ENCODE measurements around the gene ZNF334. TPM values are rescaled to one million over a fixed set of nuclear protein-coding genes. Genes with fewer than 3 reads are reported as not detected.

ZNF334 gene
- 5.4 TPM for total RNA-seq

GRCh38 chr20:46512943-46513844 is at the start of gene ZNF334:
ZNF334 (minus strand) TSS chr20:46513559; CDS start chr20:46512102, 1,457 bp downstream.
- Histone ChIP-seq H3K4me1 (peaks cover 9% of the 10 kb centered on the region), H3K27me3 (no peaks in the 10 kb centered on the region), H3K9me3 (no peaks in the 10 kb centered on the region), H3K36me3 (no peaks in the 10 kb centered on the region), H3K4me3 (peak within 1 kb of the TSS; percentile 69 to 71), H3K27ac (peak within 1 kb of the TSS; percentile 51)
- TF ChIP-seq POLR2A (IDR thresholded peaks at IDR 0.05) (no peak), POLR2AphosphoS5 (IDR thresholded peaks at IDR 0.05; ENCODE audit: insufficient read depth in 1 of 2, low read depth in 1 of 2) (peak; percentile 18 to 62)
- intact Hi-C loops (cut with DNase I), result no loop called here
- no peak for DNase-seq (ENCODE audit: extremely low spot score in 2 of 2)

GRCh38 chr20:46562373-46563169 is 49.2 kb upstream of the ZNF334 start:
- no peaks in the 10 kb centered on the region for H3K36me3 ChIP-seq
- TF ChIP-seq CTCF (IDR thresholded peaks at IDR 0.05) (peak; percentile 70 to 78 (median 71)), POLR2A (IDR thresholded peaks at IDR 0.05) (no peak)
- H3K27me3 ChIP-seq, result no peaks in the 10 kb centered on the region
- peaks cover 6% of the 10 kb centered on the region for H3K4me1 ChIP-seq
- H3K4me3 ChIP-seq, result peak overlapping the region; percentile 28 to 47
- no peak for DNase-seq (ENCODE audit: extremely low spot score in 2 of 2)
- intact Hi-C loops (cut with DNase I), result loop anchor here (10.0 kb wide), 1 partner anchor 122 kb away; the partner anchor contains the start of gene TP53RK
- H3K27ac ChIP-seq, result peak overlapping the region; percentile 40
- H3K9me3 ChIP-seq, result no peaks in the 10 kb centered on the region

GRCh38 chr20:46562009-46562372 is 48.6 kb upstream of the ZNF334 start:
- intact Hi-C loops (cut with DNase I), result loop anchor here (10.0 kb wide), 1 partner anchor 123 kb away; the partner anchor contains the start of gene TP53RK
- Histone ChIP-seq H3K4me1 (peaks cover 6% of the 10 kb centered on the region), H3K4me3 (peak overlapping the region; percentile 28 to 47), H3K9me3 (no peaks in the 10 kb centered on the region), H3K36me3 (no peaks in the 10 kb centered on the region), H3K27ac (peak overlapping the region; percentile 40), H3K27me3 (no peaks in the 10 kb centered on the region)
- no peak for TF ChIP-seq CTCF (IDR thresholded peaks at IDR 0.05)
- no peak for TF ChIP-seq POLR2A (IDR thresholded peaks at IDR 0.05)
- TF ChIP-seq POLR2AphosphoS5 (IDR thresholded peaks at IDR 0.05; ENCODE audit: insufficient read depth in 1 of 2, low read depth in 1 of 2), result no peak
- DNase-seq (ENCODE audit: extremely low spot score in 2 of 2), result no peak

- TF ChIP-seq POLR2A (IDR thresholded peaks at IDR 0.05) (no peak), POLR2AphosphoS5 (IDR thresholded peaks at IDR 0.05; ENCODE audit: insufficient read depth in 1 of 2, low read depth in 1 of 2) (no peak), CTCF (IDR thresholded peaks at IDR 0.05) (no peak)
- Histone ChIP-seq H3K36me3 (no peaks in the 10 kb centered on the region), H3K27me3 (no peaks in the 10 kb centered on the region), H3K27ac (no peak overlapping the region), H3K4me1 (peaks cover 6% of the 10 kb centered on the region), H3K4me3 (no peak overlapping the region), H3K9me3 (no peaks in the 10 kb centered on the region)
- no peak for DNase-seq (ENCODE audit: extremely low spot score in 2 of 2)
- intact Hi-C loops (cut with DNase I), result loop anchor here (10.0 kb wide), 1 partner anchor 125 kb away; the partner anchor contains the start of gene TP53RK
Observed at GRCh38 chr20:46559685-46560440, 46.5 kb upstream of the ZNF334 start.

GRCh38 chr20:46559001-46559400 is 45.6 kb upstream of the ZNF334 start:
- intact Hi-C loops (cut with DNase I), result no loop called here

More at GRCh38 chr20:46559001-46559400, 45.6 kb upstream of the ZNF334 start:
- Histone ChIP-seq H3K4me1 (peaks cover 6% of the 10 kb centered on the region), H3K27me3 (no peaks in the 10 kb centered on the region), H3K36me3 (no peaks in the 10 kb centered on the region), H3K4me3 (no peak overlapping the region), H3K9me3 (no peaks in the 10 kb centered on the region), H3K27ac (no peak overlapping the region)
- DNase-seq (ENCODE audit: extremely low spot score in 2 of 2), result no peak
- TF ChIP-seq CTCF (IDR thresholded peaks at IDR 0.05) (no peak), POLR2AphosphoS5 (IDR thresholded peaks at IDR 0.05; ENCODE audit: insufficient read depth in 1 of 2, low read depth in 1 of 2) (no peak), POLR2A (IDR thresholded peaks at IDR 0.05) (no peak)

Data from vagina (tissue), 2 donors.